Anterior cingulate cortex (tissue), 58 donors: ENCODE measurements around the gene TMEM63A.
"Not testable (repeated sequence)": the region's sequence is repeated elsewhere in the genome, so short reads cannot be mapped to it uniquely, and the experiment has no call there.

Experiments used
- DNase-seq, 58 donors: peaks; one replicate each; lab custom pipeline; 2025; lab: John Stamatoyannopoulos, UW

TMEM63A gene

DNA sequence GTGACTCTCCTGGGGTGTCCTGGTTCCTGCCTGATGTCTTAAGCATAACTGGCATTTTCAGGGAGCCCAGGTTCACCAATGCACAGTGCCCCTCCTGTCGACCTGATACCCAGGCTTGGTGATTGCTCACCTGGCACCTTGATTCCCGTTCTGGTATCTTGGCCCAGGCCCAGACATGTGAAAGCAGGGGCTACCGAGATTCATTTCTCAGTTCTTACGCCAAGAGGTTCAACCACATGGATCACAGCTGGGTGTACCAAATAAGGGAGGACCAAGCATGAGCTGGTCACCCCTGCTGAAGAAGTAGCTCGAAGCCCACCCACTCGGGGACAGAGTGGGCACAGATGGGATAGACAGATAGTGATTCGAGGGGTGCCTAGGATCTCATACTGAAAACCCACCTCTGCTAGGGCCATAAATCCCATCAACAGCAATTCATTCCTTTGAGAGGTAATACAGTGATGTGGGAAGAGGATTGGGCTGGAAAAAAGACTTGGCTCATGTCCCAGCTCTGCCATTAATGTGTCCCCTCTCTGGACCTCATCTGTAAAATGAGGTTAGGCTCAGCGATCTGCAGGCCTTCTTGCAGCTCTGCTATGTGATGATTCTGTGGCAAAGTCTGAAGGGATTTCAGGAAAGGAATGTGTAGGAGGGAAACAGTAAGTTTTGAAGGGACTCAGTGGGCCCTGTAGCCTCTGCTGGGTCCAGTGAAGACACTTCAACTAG lies 69.5 kb downstream of the TMEM63A start:
- no peak for DNase-seq

DNA sequence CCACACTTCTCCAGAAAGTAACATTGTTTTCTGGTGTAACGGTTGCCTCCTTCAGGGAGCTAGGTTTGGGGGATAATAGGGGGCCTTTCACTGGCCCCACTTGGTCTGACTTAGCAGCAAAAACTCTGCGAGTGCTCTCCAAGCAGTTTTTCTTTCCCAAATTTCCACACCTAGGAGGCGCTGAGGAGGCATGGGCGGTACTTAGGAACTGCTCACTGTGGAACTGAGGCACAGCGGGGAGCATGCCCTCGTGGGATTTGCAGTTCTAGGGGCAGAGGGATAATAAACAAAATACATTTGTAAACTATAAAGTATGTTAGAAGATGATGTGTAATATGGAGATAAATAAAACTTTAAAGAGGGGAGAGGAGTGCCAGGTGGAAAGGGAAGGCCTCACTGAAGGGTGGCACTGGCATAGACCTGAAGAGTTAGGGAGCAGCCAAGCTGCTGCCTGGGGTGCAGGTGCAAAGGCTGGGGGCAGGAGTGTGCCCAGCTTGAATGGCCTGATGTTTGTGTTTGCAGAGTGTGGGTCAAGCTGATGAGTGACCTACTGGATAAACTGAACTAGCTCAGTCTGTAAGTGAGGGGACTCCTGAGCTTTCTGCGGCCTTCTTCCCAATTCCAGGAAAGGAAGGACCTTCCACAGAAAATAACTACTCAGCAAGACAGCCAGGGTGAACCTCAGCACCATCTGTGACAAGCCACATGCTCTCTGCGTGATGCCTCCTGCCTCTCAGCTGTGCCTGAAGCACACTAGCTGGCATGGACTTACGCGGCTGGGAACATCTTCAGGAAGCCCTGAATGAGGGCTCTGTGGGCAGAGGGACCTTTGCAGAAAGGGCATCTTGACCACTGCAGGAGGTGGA lies 70.3 kb downstream of the TMEM63A start:
- DNase-seq, result peak in 5 of 58 donors; percentile 14 to 34 (median 22)

DNA sequence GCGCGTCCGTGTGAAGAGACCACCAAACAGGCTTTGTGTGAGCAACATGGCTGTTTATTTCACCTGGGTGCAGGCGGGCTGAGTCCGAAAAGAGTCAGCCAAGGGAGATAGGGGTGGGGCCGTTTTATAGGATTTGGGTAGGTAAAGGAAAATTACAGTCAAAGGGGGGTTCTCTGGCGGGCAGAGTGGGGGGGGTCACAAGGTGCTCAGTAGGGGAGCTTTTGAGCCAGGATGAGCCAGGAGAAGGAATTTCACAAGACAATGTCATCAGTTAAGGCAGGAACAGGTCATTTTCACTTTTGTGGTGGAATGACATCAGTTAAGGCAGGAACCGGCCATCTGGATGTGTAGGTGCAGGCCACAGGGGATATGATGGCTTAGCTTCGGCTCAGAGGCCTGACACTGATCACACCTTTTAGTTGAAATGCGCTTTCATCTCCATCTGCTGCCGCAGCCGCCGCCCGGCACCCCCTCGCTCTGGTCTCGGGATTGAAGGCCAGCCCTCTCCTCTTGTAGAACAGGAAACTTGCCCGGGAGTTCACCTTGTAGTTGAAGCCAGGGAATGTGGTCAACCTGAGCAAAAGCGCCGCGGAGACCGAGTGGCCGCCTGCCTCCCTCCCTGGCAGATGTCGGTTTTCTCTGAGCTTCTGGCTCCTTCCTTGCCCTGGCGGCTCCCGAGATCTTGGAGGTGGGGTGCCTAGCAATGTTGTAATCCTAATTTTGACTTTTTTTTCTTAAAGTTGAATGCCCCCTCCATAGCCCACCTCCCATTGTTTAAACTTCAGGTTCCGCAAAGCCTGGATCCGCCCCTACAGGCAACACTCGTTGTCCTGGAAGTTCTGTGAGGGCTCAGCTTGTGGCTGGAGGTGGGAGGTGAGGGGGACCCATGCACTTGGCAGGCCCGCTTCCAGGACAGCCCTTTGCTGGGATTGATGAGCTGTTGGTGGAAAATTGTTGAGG lies 71.3 kb downstream of the TMEM63A start:
- DNase-seq, result peak in 4 of 58 donors; percentile 12 to 32 (median 28)

DNA sequence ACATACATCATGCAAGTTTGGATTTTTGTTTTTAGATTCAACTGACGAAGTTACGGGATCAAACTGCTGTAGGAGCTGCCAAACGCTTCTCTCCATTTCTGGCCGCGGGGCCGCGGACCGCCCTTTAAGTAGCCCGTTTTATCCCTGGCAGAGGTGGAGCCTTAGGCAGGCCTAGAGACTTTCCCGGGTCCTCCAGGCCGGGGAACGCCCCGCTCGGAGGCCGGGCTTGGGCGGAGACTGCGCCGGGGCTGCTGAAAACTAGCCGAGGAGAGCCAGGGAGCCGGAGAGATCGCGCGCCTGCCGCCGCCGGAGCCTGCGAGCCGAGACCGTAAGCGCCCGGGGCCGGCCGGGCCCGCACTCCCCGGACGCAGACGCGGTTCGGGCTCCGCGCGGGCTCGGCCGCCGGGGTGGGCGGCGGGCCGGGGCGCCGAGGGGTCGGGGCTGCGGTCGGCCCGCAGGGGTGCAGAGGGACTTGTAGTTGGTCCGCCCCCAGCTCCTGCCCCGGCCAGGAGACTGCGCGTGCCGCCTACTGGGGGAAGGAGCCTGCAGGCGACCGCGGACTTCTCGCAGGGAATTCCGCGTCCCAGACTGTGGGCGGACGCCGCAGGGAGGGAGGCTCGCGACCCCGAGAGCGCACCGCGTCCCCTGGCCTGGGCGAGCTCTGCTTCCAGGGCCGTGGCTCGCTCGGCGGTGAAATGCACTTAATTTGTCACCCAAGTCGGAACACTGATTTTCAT lies 72.2 kb downstream of the TMEM63A start, which contains the start of gene EPHX1:
Gene EPHX1, plus strand, starts transcription at position 283 of the 737 bp plus-strand sequence. CDS start 18,606 bp downstream, outside the sequence.
- DNase-seq, result peak; percentile 20 to 91 (median 78)

DNA sequence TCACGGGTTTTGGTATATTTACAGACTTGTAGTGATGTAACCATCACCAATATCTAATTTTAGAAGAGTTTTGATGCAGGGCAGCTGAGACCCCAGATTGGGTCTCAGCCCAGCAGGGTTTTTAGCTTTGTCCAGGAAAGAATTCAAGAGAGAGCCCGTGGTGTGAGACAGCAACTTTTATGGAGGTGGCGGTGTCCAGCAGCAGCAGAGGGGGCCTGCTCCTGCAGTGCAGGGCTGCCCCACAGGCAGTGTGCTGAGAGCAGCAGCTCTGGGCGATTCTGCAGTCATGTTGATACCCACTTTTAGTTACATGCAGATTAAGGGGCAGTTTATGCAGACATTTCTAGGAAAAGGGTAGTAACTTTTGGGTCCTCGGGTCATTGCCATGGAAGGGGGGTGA lies 74.0 kb downstream of the TMEM63A start:
- no peak for DNase-seq

DNA sequence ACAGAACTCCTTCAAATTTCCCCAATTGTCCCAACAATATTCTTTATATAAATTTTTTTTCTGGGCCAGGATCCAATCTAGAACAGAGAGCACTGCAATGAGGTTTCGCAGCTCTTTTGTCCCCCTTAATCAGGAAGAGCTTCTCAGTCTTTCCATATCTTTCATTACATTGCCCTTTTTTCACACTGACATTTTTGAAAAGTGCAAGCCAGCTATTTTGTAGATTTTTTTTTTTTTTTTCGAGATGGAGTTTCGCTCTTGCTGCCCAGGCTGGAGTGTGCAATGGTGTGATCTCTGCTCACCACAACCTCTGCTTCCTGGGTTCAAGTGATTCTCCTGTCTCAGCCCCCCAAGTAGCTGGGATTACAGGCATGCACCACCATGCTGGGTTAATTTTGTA lies 75.4 kb downstream of the TMEM63A start:
- not testable (repeated sequence) for DNase-seq

DNA sequence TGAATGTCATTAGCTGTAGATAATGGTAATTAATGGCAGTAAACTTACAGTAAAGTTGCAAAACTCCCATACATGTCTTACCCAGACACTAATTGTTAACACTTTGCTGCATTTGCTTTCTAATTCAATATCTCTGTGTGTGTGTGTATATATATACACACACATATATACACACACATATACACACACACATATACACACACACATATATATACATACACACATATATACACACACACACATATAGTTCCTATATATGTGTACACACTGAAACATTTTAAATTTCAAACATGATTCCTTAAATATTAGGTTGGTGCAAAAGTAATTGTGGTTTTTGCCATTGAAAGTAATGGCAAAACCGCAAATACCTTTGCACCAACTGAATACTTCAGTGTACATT lies 75.9 kb downstream of the TMEM63A start:
- no peak for DNase-seq

DNA sequence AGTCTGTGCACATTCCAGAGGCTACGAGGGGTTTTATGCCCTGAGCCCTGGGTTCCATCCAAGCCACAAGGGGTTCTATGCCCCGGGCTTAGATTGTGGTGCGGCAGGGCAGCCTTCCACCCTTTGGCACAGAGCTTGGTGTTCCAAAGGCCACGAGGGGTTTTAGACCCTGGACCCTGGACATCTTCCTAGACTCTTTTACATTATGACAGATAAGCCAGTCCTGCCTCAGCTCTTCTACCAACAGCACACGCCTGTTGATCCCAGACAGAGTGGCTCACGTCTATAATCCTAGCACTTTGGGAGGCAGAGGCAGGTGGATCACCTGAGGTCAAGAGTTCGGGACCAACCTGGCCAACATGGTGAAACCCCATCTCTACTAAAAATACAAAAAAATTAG lies 81.0 kb downstream of the TMEM63A start:
- DNase-seq, result not testable (repeated sequence)

DNA sequence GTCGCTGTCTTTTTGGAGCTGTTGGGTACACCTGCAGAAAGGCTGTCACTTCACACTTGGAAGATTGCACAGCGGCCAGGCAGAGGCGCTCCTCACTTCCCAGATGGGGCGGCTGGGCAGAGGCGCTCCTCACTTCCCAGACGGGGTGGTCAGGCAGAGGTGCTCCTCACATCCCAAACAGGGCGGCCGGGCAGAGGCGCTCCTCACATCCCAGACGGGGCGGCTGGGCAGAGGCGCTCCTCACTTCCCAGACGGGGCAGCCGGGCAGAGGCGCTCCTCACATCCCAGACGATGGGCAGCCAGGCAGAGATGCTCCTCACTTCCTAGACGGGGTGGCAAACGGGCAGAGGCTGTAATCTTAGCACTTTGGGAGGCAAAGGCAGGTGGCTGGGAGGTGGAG lies 86.1 kb downstream of the TMEM63A start:
- not testable (repeated sequence) for DNase-seq
